AG08396 (cell line): ENCODE data around the gene STXBP6.
"Not testable (repeated sequence)": the region's sequence is repeated elsewhere in the genome, so short reads cannot be mapped to it uniquely, and the experiment has no call there.

Experiments used
- DNase-seq: peaks from one replicate; pipeline ENCODE4 v3.0.0; 2012; ENCODE audit warnings: low spot score, mixed read lengths

STXBP6 gene

DNA sequence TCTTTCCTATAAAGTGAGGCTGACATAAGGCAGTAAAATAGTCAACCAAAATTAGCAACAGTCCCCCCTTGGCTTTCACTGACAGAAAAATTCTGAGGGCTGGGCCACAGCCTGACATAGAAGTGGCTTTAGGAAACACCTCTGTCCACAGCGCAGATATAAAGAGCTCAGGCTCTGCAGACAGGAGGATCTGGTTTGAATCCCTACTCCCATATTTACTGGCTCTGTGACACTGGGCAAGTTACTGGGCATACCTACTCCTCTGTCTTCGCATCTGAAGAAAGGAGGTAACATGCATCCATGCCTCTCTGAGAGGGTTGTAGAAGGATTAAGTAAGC lies 95.3 kb downstream of the STXBP6 start:
- no peak for DNase-seq

DNA sequence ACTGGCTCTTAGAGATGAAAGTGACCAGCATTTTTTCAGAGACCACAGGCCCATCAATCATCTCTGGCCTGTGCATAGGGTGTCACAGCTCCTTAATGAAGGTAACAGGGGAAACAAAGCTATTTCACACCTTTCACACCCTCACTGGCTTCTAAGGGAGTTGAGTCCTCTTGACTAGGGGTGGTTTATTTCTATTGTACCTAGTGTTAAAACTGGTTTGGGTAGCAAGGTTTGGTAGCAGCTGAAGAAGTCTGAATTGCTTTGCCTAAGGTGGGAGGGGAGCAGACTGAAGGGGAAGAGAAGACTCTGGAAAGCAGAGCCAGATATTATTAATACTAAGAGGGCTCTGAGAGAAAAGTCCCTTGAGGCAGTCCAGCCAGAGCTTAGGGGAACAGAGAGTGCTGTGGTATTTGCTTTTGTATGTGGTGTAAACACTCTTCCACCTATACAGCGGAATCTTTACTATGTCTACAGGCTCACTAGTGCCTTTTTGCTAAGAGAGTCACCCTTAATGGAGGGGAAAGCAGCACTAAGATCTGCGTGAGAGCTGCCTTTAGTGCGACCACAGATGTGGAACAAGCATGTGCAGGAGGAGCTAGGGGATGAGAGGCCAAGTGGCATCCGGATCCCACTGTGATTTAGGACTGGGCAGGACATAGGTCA lies 95.8 kb downstream of the STXBP6 start:
- no peak for DNase-seq

DNA sequence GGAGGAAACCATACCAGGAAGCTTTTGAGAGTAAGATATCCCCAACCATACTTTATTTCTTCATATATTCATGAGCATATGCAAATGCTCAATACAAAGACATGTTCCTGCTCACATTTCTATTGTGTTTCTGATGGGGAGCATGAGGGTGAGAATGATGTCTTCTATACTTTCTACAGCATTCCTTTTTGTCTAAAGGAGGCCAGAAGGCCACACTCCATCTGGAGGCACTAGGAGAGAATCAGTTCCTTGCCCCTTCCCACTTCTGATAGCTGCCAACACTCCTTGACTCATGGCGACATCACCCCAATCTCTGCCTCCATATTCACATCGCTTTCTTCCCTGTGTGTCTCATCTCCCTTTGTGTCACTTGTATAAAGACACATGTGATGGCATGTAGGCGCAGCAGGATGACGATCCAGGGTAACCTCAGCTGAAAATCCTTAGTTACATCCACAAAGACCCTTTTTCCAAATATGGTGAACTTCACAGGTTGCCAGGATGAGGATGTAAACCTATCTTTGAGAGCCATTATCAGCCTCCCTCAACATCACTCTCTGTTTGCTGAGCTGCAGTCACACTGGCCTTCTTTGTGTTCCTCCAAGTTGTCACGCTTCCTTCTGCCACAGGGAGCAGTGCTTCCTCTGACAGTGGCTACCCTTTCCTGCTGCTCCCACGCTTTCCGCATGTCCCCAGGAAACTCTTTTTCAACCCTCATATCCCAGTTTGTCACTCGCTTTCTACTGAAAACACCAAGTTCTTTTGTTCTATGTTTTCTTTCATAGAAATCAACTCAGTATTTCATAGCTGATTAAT lies 96.9 kb downstream of the STXBP6 start:
- DNase-seq, result no peak

GRCh38 chr14:24948261-24948847 lies 101.6 kb downstream of the STXBP6 start:
- DNase-seq, result no peak

- DNase-seq, result no peak
These were observed 102.8 kb downstream of the STXBP6 start for GRCh38 chr14:24947131-24947530.

DNA sequence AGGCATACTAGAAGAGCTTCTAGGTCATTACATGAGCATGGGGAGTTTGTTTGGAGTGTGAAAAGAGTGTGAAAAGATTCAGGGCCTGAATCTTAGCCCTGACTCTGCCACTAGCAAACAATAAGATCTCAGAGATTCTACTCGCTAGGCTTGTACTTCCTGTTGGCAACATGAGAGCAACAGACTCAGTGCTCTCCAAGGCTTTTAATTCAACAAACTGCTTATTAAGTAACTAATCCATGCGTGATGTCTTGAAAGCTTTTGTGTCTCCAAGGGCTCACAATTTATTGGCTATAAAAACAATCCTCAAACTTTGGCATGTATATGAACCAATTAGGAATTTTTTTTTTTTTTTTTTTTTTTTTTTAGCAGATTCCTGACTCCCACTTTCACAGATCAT lies 105.1 kb downstream of the STXBP6 start:
- DNase-seq, result no peak

- no peak for DNase-seq
These were observed 106.9 kb downstream of the STXBP6 start for GRCh38 chr14:24943024-24943423.

DNA sequence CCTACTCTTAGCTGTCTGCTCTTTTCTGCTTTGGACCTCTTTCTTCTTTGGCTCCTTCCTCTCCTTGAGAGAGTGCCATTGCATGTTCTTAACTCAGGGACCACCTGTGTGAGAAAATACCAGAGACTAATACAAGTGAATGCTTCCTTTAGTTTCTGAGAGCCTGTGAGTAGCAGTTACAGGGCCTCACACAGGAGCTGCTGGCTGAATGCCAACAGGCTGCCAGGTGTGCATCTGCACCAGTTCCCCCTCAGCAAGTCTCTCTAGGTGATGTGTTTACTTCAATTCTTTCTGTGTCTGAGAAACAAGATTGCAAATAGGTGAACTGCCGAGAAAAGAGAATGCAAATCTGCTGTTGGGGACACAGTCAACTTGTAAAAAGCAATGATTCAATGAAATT lies 108.2 kb downstream of the STXBP6 start:
- no peak for DNase-seq

DNA sequence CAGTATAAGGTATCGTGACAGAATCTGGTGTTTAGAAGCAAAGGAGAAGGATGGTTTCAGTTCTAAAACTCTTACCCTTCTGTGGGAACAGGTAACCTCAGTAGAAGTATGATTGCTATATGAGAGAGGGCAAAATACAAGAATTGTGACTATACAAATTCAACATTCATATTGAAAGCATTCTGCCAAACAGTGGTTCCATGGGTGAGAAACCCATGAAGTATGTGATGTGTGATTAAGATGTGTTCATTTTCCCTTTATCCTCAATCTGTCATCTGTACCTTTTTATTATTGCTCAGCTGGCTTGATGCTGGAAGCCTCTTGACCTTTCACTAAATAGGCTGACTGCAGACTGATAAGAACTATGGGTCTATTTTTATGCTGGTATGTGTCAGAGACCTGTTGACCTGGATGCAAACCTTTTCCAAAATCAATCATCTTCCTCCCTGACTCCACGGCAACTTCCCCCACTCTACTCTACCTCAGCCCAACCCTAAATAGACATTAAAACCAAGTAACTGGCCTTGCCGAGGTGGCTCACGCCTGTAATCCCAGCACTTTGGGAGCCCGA lies 109.6 kb downstream of the STXBP6 start:
- DNase-seq, result no peak

GRCh38 chr14:24938593-24938992 lies 111.4 kb downstream of the STXBP6 start:
- DNase-seq, result no peak

DNA sequence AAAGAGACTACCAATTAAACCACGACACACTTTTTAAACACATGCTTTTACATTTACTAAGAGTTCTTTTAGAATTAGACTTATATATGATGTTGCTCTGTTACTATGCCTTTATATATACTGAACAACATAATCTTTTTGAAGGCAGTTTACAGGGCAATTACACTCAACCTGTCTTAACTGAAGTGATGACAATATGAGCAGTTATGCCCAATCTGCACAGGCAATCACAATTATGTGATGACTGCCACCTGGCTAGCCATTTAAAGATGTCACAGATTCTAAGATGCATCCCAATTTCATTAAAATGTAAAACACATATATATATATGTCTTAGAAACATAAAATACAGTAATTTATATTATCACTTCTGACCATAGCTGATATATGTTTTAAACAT lies 112.6 kb downstream of the STXBP6 start:
- DNase-seq, result no peak

DNA sequence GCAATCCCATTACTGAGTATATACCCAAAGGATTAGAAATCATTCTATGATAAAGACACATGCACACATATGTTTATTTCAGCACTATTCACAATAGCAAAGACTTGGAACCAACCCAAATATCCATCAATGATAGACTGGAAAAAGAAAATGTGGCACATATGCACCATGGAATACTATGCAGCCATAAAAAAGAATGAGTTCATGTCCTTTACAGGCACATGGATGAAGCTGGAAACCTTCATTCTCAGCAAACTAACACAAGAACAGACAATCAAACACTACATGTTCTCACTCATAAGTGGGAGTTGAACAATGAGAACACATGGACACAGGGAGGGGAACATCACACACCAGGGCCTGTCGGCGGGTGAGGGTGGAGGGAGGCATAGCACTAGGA lies 113.2 kb downstream of the STXBP6 start:
- DNase-seq, result not testable (repeated sequence)

DNA sequence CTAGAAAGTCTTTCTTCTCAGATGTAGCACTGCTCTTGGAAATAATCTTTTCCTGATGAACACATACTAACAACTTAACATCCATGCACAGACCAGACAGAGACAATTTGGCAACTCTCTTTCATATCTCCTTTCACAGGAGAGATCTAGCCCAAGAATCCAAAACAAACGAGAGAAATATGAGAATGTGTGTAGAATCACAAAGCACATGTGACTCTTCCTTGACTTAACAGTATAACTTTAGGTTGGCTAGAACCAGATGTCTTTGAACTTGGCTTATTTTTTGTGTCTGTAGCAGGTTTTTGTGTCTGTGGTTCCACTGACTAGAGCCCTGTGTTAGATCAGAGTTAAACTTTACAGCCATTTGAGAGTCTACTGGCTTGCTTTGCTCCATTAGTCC lies 114.2 kb downstream of the STXBP6 start:
- DNase-seq, result no peak

- no peak for DNase-seq
These were observed 121.5 kb downstream of the STXBP6 start for GRCh38 chr14:24928386-24928900.

GRCh38 chr14:24927809-24928208 lies 122.1 kb downstream of the STXBP6 start:
- no peak for DNase-seq

GRCh38 chr14:24925771-24926374 lies 124.1 kb downstream of the STXBP6 start:
- no peak for DNase-seq

DNA sequence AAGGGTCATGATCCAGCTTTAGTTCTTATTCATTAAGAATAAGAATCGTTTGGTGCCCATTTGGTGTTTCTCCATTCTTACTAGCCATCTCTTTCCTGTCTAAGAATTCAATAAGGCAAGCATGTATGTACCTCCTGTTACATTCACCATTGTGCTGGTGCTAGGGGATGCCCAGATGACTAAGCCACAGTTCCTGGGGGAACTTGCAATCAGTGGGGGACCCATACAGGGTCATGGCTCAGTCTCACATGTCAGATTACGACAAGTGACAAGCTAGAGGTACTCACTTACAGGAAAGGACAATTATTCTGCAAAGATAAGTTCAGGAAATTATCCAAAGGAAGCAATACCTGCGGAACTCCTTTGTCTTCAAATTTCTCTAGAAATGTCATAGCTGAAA lies 125.4 kb downstream of the STXBP6 start:
- DNase-seq, result no peak

- peak; percentile 28 for DNase-seq
These were observed 128.0 kb downstream of the STXBP6 start for GRCh38 chr14:24921903-24922302.

- DNase-seq, result no peak
These were observed 129.5 kb downstream of the STXBP6 start for GRCh38 chr14:24920265-24921075.

DNA sequence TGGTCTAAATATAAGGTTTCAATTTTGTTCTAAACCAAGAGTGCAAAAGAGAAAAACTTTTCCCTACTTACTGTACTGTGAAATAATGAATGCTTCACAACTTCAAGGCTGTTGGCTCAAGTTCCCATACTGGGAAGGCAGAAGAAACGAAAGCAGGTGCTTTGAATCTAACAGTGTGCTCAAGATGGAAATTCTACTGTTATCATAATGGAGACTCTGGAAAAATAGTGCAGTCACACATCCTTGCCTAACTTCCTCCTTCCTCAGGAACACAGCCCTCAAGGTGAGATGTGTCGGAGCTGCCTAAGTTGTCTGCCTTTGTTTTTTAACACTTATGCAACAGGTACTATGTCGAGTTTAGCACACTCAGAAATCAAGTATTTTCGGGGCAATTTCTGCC lies 131.1 kb downstream of the STXBP6 start:
- no peak for DNase-seq

- DNase-seq, result no peak
These were observed 133.9 kb downstream of the STXBP6 start for GRCh38 chr14:24915958-24916595.
